ENCODE results near the gene LRRK1.

Gene LRRK1

GRCh38 chr15:101118615-101119014 lies 199.5 kb downstream of the LRRK1 start:
- Histone ChIP-seq H3K9me3 (ENCODE audit: control insufficient read depth, low read length) (no peaks in the 10 kb centered on the region), H3K4ac (ENCODE audit: low read depth in 1 of 2, low read length in 2 of 2) (no peak overlapping the region), H3K4me3 (ENCODE audit: insufficient read depth in 1 of 2, low read depth in 1 of 2, low read length in 2 of 2) (no peak overlapping the region), H3K36me3 (ENCODE audit: control insufficient read depth in 1 of 2, insufficient read depth in 2 of 2, low read depth in 1 of 2, low read length in 2 of 2) (no peaks in the 10 kb centered on the region), H3K79me1 (replicated peaks; ENCODE audit: low read length, poor library complexity, severe bottlenecking) (peaks cover 4% of the 10 kb centered on the region), H4K91ac (ENCODE audit: low read length) (no peak overlapping the region), H3K18ac (ENCODE audit: low read depth in 1 of 2, low read length in 2 of 2) (no peak overlapping the region), H2AK5ac (ENCODE audit: low read length, severe bottlenecking) (no peak overlapping the region), H3K27ac (ENCODE audit: low read length, poor library complexity, severe bottlenecking) (no peak overlapping the region), H3K4me2 (ENCODE audit: low read length, poor library complexity, severe bottlenecking) (no peak overlapping the region), H2BK15ac (ENCODE audit: low read depth, poor library complexity, severe bottlenecking) (no peak overlapping the region), H2BK120ac (ENCODE audit: low read depth, low read length) (no peak overlapping the region), H3K27me3 (ENCODE audit: control insufficient read depth in 1 of 2, insufficient read depth in 1 of 2, low read length in 2 of 2) (no peaks in the 10 kb centered on the region), H2AFZ (ENCODE audit: low read depth, low read length) (no peak overlapping the region), H4K8ac (ENCODE audit: low read length) (no peak overlapping the region), H2BK5ac (ENCODE audit: low read depth, low read length, poor library complexity, severe bottlenecking) (no peak overlapping the region), H2BK12ac (ENCODE audit: low read length in 2 of 2) (peak overlapping the region in 1 of 2 experiments; percentile 8), H3K4me1 (ENCODE audit: control insufficient read depth, insufficient read depth, low read depth, low read length) (peaks cover 37% of the 10 kb centered on the region), H3K14ac (ENCODE audit: low read length in 2 of 2) (no peak overlapping the region), H3K23ac (ENCODE audit: low read length in 2 of 2) (no peak overlapping the region), H3K9ac (ENCODE audit: low read length) (no peak overlapping the region)
- no peak for DNase-seq
- 97% methylated on average over 10 of the region's 10 CpGs for WGBS

DNA sequence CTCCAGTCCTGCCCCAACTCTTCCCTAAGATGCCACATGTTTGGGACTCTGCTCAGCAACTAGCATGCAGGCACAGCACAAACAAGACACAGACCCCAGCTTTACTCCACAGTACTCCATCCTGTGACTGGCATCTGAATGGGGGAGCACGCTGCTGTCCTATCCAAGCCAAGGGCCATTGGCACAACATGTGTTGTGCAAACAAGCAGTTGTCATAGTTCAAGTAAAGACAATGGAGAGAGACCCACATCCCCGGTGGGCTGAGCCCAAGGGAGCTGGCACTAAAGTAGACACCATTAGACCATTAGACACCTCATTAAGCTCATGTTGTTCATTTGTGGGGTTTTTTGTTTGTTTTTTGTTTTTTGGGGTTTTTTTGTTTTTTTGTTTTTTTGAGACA lies 200.0 kb downstream of the LRRK1 start:
- H4K91ac ChIP-seq (ENCODE audit: low read length): no peak overlapping the region
- no peak overlapping the region for H2BK15ac ChIP-seq (ENCODE audit: low read depth, poor library complexity, severe bottlenecking)
- H3K27me3 ChIP-seq (ENCODE audit: control insufficient read depth in 1 of 2, insufficient read depth in 1 of 2, low read length in 2 of 2): no peaks in the 10 kb centered on the region
- H2BK12ac ChIP-seq (ENCODE audit: low read length in 2 of 2): peak overlapping the region in 1 of 2 experiments; percentile 37
- H2AFZ ChIP-seq (ENCODE audit: low read depth, low read length): no peak overlapping the region
- no peak overlapping the region for H4K8ac ChIP-seq (ENCODE audit: low read length)
- no peak overlapping the region for H3K18ac ChIP-seq (ENCODE audit: low read depth in 1 of 2, low read length in 2 of 2)
- H2BK5ac ChIP-seq (ENCODE audit: low read depth, low read length, poor library complexity, severe bottlenecking): no peak overlapping the region
- peak overlapping the region; percentile 17 for H2AK5ac ChIP-seq (ENCODE audit: low read length, severe bottlenecking)
- no peak overlapping the region for H3K9ac ChIP-seq (ENCODE audit: low read length)
- H3K4me2 ChIP-seq (ENCODE audit: low read length, poor library complexity, severe bottlenecking): no peak overlapping the region
- H3K14ac ChIP-seq (ENCODE audit: low read length in 2 of 2): no peak overlapping the region
- H3K4me3 ChIP-seq (ENCODE audit: insufficient read depth in 1 of 2, low read depth in 1 of 2, low read length in 2 of 2): no peak overlapping the region
- H2BK120ac ChIP-seq (ENCODE audit: low read depth, low read length): no peak overlapping the region
- DNase-seq: no peak
- peaks cover 4% of the 10 kb centered on the region for H3K79me1 ChIP-seq (replicated peaks; ENCODE audit: low read length, poor library complexity, severe bottlenecking)
- H3K9me3 ChIP-seq (ENCODE audit: control insufficient read depth, low read length): no peaks in the 10 kb centered on the region
- 100% methylated on average over 2 of the region's 2 CpGs for WGBS
- no peak overlapping the region for H3K4ac ChIP-seq (ENCODE audit: low read depth in 1 of 2, low read length in 2 of 2)
- H3K23ac ChIP-seq (ENCODE audit: low read length in 2 of 2): peak overlapping the region in 1 of 2 experiments; percentile 23
- H3K36me3 ChIP-seq (ENCODE audit: control insufficient read depth in 1 of 2, insufficient read depth in 2 of 2, low read depth in 1 of 2, low read length in 2 of 2): no peaks in the 10 kb centered on the region
- peaks cover 37% of the 10 kb centered on the region for H3K4me1 ChIP-seq (ENCODE audit: control insufficient read depth, insufficient read depth, low read depth, low read length)
- no peak overlapping the region for H3K27ac ChIP-seq (ENCODE audit: low read length, poor library complexity, severe bottlenecking)
